HG03064 (cell line): ENCODE measurements around the gene KIAA0319L.
"Not testable (repeated sequence)": the region's sequence is repeated elsewhere in the genome, so short reads cannot be mapped to it uniquely, and the experiment has no call there.

Experiments used
- ATAC-seq: cut with Tn5 transposase; IDR thresholded peaks from one replicate; pipeline ENCODE4 v1.9.1; 2021; ENCODE audit warnings: low read depth; ENCODE audit not compliant: unreplicated experiment

The KIAA0319L gene

GRCh38 chr1:35585281-35585680 is 28.1 kb upstream of the KIAA0319L start:
- ATAC-seq, result no peak

GRCh38 chr1:35581621-35582020 is 24.4 kb upstream of the KIAA0319L start:
- not testable (repeated sequence) for ATAC-seq

GRCh38 chr1:35580949-35581388 is 23.8 kb upstream of the KIAA0319L start:
- ATAC-seq, result no peak

GRCh38 chr1:35577071-35577998 is 20.1 kb upstream of the KIAA0319L start:
- ATAC-seq, result no peak

- not testable (repeated sequence) for ATAC-seq
Measured at GRCh38 chr1:35576766-35577070, 19.5 kb upstream of the KIAA0319L start.

GRCh38 chr1:35576061-35576765 is 19.0 kb upstream of the KIAA0319L start:
- ATAC-seq, result no peak

GRCh38 chr1:35575416-35575958 is 18.3 kb upstream of the KIAA0319L start:
- no peak for ATAC-seq

- no peak for ATAC-seq
Measured at GRCh38 chr1:35574655-35575415, 17.6 kb upstream of the KIAA0319L start.

- ATAC-seq, result no peak
Measured at GRCh38 chr1:35574125-35574654, 17.0 kb upstream of the KIAA0319L start.

- no peak for ATAC-seq
Measured at GRCh38 chr1:35573198-35574124, 16.3 kb upstream of the KIAA0319L start, which contains the start of gene TFAP2E. Gene TFAP2E (plus strand): TSS chr1:35573314. CDS start chr1:35573578, 264 bp downstream.

- no peak for ATAC-seq
Measured at GRCh38 chr1:35572296-35572695, 15.1 kb upstream of the KIAA0319L start.

- no peak for ATAC-seq
Measured at GRCh38 chr1:35571263-35571662, 14.1 kb upstream of the KIAA0319L start.

GRCh38 chr1:35570589-35571137 is 13.5 kb upstream of the KIAA0319L start:
- no peak for ATAC-seq

- no peak for ATAC-seq
Measured at GRCh38 chr1:35569936-35570335, 12.7 kb upstream of the KIAA0319L start.

GRCh38 chr1:35568975-35569395 is 11.8 kb upstream of the KIAA0319L start:
- ATAC-seq, result no peak

- ATAC-seq, result no peak
Measured at GRCh38 chr1:35567947-35568558, 10.8 kb upstream of the KIAA0319L start.

GRCh38 chr1:35565742-35566133 is 8.5 kb upstream of the KIAA0319L start:
- no peak for ATAC-seq

- no peak for ATAC-seq
Measured at GRCh38 chr1:35564884-35565741, 7.9 kb upstream of the KIAA0319L start.
